HK-2 (cell line): ENCODE measurements around the gene GREM2.

ENCODE experiments used
- DNase-seq: peaks from one replicate; pipeline ENCODE4 v3.0.0-alpha.2; 2018; ENCODE audit not compliant: unreplicated experiment

Gene GREM2

DNA sequence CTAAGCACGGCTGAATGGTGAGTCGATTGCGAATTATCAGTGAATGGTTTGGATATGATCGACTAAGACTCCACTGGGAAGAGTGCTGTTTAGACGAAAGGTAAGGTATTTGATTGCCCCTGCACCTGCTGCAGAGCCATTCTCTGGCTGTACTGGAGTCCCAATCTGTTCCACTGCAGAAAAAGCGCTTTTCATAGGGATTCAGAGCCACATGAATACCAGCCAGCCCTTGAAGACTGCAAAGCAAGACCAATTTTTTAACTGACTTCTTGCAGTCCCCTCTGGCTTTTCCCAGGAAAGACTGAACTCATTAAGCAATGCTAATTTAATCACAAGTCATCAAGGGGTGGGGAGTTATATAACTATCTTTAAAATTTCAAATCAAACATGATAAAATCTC lies 1.3 kb downstream of the GREM2 start:
- no peak for DNase-seq

- no peak for DNase-seq
These were observed 2.4 kb downstream of the GREM2 start for GRCh38 chr1:240609527-240610060.

GRCh38 chr1:240608707-240609106 lies 3.2 kb downstream of the GREM2 start:
- no peak for DNase-seq

- DNase-seq = no peak
These were observed 4.9 kb downstream of the GREM2 start for GRCh38 chr1:240607006-240607405.

- no peak for DNase-seq
These were observed 9.8 kb downstream of the GREM2 start for GRCh38 chr1:240602189-240602588.

GRCh38 chr1:240599830-240600229 lies 12.1 kb downstream of the GREM2 start:
- DNase-seq = no peak

DNA sequence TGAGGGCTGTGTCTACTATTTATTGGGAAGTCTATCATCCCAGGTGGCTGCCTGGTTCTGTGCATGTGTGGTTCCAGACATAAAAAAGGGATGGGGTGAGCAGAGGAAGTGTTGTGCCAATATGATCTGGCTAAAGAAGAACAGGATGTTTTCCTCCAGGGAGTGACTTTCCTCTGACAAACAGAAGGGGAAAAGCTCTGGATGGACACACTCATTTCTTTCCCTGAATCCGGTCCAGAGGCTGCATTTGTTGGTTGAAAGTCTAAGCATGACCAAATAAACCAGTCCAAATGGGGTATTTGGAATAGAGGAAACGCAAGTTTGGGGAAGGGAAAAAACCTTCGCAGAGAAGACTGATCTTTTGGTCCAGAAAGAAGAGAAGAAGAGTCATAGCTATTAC lies 12.7 kb downstream of the GREM2 start:
- no peak for DNase-seq

DNA sequence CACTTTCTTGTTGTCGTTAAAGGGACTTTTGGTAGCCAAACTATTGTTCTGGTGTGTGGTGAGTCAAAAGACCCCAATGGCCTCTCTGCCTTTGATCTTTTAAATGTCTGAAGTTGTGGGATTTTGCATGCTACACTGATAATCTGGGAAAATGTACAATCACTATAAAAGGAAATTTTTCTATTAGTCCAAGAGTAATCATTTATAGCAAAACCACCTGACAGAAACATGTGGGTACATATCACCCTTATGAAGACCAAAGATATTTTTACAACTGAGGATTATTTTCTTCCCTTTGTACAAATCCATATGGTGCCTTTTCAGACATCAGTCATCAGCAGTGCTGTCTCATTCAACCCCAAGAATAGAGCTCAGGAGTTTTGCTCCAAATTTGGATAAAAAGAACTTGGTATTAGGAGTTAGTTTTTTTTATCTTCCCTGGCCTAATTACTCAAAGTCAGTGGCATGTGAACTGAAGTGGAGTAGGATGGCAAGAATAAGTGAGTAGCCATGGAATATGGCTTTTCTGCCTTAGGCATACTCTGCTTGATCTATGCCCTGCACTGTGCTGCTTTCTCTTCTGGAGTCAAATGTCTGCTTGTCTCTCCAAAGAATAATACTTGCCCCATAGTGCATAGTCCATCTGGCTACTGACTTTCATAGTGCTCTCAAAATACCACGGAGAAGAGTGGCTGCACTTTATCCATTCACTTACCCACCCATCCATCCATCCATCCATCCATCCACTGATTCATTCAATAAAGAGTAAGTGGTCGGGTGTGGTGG lies 13.5 kb downstream of the GREM2 start:
- no peak for DNase-seq

DNA sequence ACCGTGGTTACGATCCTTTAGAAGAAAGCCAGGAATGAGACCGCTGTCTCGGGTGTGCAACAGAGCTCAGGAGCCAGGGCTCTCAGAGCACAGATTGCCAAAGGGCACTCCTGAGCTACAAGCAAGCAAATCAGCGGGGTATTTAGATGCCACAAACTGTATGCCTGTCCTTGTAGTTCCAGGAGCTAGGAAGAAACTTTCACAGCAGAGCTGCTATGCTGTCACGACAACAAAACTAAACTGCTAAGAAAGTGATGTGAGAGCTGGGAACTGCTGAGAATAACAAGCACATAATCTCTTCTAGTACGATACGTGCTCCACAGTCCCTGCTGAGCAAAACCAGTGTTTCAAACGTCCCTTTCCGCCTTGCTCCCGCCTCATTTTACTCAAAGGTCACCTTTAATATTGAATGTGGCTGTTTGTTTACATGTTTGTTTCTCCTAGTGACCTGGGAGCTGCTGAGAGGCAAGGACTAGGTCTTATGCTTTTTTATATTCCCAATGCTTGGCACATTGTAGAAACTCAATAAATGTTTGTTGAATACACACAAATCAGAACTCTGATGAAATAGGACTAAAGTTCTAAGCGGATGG lies 14.7 kb downstream of the GREM2 start:
- DNase-seq = no peak

- no peak for DNase-seq
These were observed 16.5 kb downstream of the GREM2 start for GRCh38 chr1:240595476-240595875.

GRCh38 chr1:240591564-240591963 lies 20.4 kb downstream of the GREM2 start:
- DNase-seq = no peak

DNA sequence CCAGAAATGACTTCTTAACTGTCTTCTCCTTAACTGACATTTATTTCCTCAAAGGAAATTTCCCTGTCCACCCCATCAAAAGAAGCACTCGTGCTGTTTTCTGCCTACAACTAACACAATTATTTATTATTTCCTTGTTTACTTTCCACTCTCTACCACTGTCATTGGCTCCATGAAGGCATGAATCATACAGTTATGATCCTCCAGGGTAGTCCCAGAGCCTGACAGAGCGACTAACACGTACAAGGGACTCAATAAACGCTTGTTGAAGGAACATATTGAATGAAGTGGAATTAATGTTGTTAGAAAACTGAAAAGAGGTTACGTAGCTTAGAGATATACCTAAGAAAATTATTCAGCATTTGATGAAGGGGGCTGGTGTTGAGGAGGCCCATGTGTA lies 20.9 kb downstream of the GREM2 start:
- no peak for DNase-seq

DNA sequence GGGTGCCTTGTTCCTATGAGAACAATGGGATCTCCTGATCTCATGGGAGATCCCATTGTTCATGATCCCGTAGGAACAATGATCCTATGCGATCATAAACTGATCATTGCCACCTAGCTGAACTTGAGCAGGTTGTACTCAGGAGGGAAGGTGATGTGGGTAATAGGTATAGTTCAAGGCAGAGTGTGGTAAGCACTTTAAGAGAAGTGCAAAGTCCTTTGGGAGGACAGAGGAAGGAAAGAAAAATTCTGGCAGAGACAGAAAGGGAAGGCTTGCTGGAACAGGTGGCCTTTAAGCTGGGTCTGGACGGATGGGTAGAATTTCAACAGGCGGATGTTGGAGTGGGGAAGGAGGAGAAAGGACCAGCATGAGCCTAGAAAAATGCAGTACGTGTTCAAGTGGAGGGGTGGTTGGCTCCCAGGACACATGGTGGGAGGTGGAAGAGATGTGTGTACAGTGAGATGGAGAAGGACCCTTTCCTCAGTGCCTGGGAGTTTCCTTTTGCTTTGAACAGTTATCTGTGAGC lies 22.3 kb downstream of the GREM2 start:
- DNase-seq = no peak

DNA sequence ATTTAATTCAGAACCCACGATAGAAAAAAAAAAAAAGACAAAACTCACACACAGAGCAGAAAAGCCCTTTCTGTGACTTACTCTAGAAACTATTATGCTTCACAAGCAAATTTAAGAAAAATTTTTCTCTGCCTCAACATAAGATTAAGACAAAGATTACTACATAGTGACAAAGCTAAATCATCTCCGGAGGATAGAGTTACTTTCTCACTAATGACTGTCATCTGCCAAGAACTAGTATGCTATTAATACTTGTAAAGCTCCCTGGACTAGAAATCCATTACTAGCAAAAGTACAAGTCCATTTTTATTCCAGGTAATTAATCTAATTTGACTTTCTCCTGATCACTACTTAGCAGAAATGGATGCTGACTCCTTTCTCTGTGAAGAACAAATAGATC lies 25.9 kb downstream of the GREM2 start:
- DNase-seq = no peak

GRCh38 chr1:240582953-240583352 lies 29.0 kb downstream of the GREM2 start:
- DNase-seq = no peak

GRCh38 chr1:240579511-240579910 lies 32.4 kb downstream of the GREM2 start:
- no peak for DNase-seq

- no peak for DNase-seq
These were observed 34.9 kb downstream of the GREM2 start for GRCh38 chr1:240577095-240577494.

- DNase-seq = no peak
These were observed 35.8 kb downstream of the GREM2 start for GRCh38 chr1:240575981-240576662.

- no peak for DNase-seq
These were observed 39.6 kb downstream of the GREM2 start for GRCh38 chr1:240572328-240572727.

DNA sequence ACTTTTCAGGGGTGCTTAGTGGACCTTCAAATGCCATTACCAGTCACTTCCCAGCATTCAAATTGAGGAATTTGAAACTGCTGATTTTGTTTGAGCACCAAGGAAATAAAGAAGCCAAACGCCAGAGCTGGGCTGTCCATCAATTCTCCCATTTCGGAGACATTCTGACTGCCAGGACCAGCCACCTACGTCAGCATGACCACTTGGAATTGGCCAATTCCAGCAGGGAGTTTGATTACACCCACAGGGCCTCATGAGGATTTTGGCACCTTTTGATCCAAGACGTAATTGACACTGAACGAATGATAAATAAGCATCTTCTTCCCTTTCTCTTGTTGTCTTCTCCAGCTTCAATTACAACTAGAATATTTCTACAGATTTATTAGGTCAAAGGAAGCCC lies 40.2 kb downstream of the GREM2 start:
- DNase-seq = no peak

- DNase-seq = no peak
These were observed 44.9 kb downstream of the GREM2 start for GRCh38 chr1:240567066-240567465.

DNA sequence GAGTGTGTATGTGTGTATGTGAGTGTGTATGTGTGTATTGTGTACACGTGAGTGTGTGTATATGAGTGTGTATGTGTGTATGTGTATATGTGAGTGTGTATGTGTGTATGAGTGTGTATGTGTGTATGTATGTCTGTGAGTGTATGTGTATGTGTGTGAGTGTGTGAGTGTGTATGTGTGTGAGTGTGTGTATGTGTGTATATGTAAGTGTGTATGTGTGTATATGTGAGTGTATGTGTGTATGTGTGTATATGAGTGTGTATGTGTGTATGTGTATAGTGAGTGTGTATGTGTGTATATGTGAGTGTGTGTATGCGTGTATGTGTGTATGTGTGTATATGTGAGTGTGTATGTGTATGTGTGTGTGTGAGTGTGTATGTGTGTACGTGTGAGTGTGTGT lies 49.2 kb downstream of the GREM2 start:
- no peak for DNase-seq
